ENCODE results near the gene ZNF396.

Gene ZNF396

DNA sequence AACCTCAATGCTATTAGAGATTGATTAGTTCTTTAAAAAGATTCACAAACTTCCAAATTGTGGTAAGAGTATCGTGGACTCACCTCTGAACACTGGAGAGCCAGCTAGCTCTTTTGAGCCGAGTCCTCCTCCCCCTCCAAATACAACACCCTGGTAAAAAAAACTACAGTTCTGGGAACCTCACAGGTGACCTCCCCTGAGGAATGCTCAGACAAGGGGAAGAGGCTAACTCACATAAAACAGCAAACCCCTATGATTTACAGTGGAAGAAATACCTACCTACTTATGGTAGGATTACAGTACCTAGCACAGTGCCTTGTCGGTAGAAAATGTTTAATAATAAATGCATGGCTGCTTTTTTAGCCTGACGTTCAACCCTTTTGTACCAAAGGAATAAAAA is 41.3 kb downstream of the ZNF396 start:
- H3K27ac ChIP-seq = no peak overlapping the region
- no peak for TF ChIP-seq ZFX (IDR thresholded peaks at IDR 0.05)
- TF ChIP-seq, protein P1, sequence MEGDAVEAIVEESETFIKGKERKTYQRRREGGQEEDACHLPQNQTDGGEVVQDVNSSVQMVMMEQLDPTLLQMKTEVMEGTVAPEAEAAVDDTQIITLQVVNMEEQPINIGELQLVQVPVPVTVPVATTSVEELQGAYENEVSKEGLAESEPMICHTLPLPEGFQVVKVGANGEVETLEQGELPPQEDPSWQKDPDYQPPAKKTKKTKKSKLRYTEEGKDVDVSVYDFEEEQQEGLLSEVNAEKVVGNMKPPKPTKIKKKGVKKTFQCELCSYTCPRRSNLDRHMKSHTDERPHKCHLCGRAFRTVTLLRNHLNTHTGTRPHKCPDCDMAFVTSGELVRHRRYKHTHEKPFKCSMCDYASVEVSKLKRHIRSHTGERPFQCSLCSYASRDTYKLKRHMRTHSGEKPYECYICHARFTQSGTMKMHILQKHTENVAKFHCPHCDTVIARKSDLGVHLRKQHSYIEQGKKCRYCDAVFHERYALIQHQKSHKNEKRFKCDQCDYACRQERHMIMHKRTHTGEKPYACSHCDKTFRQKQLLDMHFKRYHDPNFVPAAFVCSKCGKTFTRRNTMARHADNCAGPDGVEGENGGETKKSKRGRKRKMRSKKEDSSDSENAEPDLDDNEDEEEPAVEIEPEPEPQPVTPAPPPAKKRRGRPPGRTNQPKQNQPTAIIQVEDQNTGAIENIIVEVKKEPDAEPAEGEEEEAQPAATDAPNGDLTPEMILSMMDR (conservative IDR thresholded peaks at IDR 0.05) = no peak

DNA sequence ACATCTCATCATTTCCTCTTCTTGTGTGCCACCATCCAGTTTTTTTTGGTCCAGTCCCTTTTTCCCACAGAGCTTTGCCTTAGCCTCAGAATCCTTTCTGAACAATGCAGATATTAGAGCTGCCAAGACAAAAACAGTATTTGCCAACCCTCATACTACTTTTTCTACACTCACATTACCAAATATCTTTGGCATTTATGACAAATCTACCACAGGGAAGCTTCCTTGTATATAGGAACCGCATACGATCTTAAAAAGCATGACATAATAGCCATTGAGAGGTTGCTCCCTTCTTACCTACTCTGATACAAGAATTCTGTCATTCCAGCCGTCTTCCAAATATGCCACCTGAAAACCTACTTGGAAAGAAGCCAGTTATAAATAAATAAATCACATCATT is 42.3 kb downstream of the ZNF396 start:
- H3K27ac ChIP-seq = no peak overlapping the region
- TF ChIP-seq, protein P1 (conservative IDR thresholded peaks at IDR 0.05) = no peak
- TF ChIP-seq ZFX (IDR thresholded peaks at IDR 0.05) = no peak

DNA sequence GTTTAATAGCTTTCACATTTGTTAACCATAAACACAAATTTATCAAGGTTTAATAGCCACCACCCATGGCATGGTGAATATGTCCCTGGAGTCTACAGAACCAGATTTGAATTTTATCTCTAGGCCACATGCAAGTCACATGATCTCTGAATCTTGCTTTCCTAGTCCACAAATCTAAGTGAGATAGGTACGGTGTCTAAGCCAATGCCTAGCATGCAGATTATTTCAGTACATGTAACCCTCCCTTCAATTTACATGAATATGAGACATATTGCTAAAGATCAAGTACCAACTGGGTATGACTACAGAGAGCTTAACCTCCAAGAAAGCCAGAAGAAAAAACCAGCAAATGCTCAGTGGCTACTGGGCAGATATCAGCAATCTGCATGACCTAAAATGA is 42.9 kb downstream of the ZNF396 start:
- no peak for TF ChIP-seq ZFX (IDR thresholded peaks at IDR 0.05)
- TF ChIP-seq, protein P1 (conservative IDR thresholded peaks at IDR 0.05) = no peak
- no peak overlapping the region for H3K27ac ChIP-seq

DNA sequence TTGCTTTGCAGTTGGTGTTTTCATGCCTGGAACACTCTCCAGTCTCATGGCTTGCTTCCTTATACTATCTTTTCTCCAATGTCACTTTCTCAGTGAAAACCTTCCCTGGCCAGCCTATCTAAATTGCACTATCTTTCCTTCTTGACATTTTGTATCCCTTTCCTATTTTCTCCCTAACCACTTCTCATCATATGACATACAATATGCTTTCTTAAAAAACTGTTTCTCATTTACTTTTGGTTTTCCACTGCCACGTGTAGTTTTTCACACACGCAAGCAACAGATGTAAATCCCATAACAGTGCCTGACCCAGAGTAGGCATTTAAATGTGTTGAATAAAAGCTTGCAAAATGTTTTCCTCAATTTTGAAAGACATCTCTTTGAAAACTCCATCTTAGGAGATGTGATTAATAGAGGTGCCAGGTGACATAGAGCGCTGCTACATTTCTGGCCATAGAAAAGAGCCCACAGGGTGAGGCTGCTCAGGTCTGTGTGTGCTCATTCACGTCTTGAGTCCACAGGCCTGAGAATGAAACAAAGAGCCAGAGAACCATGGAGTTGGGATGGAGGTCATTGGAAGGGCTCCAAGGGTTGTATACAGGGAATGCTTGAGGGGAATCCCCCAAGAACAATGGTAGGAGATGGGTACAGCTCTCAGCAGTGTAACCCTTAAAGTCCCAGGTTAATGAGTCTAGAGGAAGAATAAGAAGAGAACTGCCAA is 45.6 kb downstream of the ZNF396 start:
- no peak overlapping the region for H3K27ac ChIP-seq
- no peak for TF ChIP-seq ZFX (IDR thresholded peaks at IDR 0.05)
- TF ChIP-seq, protein P1 (conservative IDR thresholded peaks at IDR 0.05) = no peak

DNA sequence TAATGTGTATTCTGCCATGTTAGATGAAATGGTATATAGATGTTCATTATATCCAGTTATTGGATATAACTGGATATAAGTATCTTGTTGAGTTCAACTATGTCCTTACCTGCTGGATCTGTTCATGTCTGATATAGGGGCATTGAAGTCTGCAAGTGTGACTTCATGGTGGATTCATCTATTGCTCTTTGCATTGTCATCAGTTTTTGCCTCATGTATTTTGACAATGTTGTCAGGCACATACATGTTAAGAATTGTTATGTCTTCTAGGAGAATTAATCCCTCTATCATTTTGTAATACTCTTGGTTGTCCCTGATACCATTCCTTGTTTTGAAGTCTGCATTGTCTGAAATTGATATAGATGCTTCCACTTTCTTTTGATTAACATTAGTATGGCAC is 48.3 kb downstream of the ZNF396 start:
- no peak overlapping the region for H3K27ac ChIP-seq
- no peak for TF ChIP-seq ZFX (IDR thresholded peaks at IDR 0.05)
- TF ChIP-seq, protein P1 (conservative IDR thresholded peaks at IDR 0.05) = no peak

DNA sequence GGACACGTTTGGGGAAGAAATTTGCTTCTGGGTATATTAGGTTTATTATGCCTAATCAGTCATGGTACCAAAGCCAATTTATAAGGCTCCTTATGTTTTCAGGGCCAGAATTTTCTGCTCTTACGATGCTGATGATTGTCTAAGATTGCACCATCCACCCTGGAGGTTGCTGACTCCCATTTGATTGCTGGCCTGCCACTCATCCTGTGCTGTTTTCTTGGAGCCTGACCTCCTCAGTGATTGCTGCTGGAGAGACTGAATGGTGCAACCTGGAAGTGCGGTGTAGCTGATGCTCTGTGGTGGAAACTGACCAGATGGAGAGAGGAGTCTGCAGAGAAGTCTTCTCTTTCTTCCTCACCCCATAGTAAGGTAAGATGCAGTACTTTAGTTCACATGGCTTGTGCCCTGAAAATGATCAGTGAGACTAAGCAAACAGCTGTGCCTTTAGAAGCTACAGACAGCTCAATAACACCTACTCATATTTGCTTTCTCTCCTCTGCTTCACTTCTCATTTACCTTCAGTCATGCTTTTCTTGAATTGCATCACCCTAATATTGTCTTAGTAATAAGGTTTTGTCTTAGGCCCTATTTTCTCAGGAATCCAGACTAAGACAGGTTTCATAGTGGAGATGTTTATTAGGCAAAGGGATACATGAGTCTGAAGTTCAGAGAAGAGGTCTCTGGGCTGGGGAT is 50.3 kb downstream of the ZNF396 start:
- no peak for TF ChIP-seq ZFX (IDR thresholded peaks at IDR 0.05)
- TF ChIP-seq, protein P1 (conservative IDR thresholded peaks at IDR 0.05) = no peak
- H3K27ac ChIP-seq = no peak overlapping the region

DNA sequence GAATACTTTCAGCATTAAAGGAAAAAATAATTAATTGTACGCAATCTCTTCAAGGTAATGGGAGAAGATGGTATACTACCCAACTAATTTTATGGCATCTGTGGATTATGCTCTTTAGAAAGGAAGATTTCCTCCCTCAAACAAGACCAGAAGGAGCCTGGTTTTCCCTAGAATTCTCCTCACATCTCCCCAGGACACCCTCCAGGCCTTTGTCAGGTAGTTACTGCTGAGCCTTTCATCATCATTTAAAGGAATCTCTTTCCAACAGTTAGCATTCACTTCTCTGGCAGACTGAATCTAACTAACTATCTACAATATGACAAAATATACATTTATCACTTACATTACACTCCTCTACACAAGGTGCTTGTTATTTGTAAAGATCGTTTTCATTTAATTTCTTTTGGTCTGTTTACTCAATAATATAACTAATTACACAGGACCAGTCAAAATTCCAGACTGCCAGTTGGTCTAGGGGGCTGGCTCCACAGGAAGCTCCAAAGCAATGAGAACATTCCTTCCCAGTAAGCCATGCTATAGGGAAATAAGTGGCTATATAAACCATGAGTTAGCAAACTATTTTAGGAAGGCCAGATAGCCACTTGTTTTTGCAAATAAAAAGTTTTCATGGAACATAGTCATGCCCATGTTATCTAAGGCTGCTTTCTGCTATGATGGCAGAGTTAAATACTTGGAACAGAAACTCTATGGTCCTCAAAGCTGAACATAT is 52.0 kb downstream of the ZNF396 start:
- no peak overlapping the region for H3K27ac ChIP-seq

More for the DNA sequence above, 52.0 kb downstream of the ZNF396 start:
- TF ChIP-seq ZFX (IDR thresholded peaks at IDR 0.05) = no peak
